T-helper 2 cell (primary cell): ENCODE measurements around the gene GREM1.

ENCODE experiments used
- DNase-seq, 5 experiments: peaks; one replicate each; pipeline versions ENCODE4 v3.0.0 to v3.0.0-alpha.2; 2012 to 2022

The GREM1 gene

GRCh38 chr15:32790352-32790999, 72.7 kb downstream of the GREM1 start:
- DNase-seq = no peak

DNA sequence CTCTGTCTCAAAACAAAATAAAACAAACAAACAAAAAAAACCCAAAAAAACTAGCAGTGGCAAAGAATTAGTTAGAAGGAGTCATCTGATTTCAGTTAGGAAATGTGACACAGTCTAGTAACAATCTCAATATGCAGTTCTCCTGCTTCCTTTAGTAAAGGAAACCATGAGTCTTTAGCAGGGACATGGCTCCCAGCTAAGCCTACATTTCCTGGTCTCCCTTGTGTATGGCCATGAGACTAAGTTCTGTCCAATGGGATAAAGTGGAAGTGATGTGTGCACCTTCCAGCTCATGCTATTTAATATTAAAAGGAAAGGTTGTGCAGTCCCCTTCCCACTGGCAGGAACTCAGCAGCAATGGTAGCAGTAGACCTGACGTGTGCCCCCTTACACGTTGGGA, 74.6 kb downstream of the GREM1 start:
- no peak for DNase-seq
